ENCODE results near the gene CNDP2.

DNA sequence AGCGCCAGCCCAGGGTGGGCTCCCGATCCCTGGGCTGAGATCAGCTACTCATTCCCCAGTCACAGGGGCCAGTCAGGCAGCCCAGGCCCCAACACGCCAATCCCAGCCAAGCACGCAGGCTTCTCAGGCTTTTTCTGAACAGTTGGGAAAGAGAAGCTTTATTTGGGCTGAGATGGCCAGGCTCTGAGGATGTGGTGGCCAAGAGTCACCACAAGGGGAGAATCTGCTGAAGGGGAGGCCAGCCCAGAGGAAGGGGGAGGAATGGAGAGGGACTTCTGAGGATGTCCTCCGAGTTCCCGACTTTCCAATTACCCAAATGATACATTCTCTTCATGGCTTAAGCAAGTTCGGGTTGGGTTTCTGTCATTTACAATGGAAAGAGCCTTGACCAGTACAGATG is 36.3 kb upstream of the CNDP2 start:
- TF ChIP-seq, protein P1, sequence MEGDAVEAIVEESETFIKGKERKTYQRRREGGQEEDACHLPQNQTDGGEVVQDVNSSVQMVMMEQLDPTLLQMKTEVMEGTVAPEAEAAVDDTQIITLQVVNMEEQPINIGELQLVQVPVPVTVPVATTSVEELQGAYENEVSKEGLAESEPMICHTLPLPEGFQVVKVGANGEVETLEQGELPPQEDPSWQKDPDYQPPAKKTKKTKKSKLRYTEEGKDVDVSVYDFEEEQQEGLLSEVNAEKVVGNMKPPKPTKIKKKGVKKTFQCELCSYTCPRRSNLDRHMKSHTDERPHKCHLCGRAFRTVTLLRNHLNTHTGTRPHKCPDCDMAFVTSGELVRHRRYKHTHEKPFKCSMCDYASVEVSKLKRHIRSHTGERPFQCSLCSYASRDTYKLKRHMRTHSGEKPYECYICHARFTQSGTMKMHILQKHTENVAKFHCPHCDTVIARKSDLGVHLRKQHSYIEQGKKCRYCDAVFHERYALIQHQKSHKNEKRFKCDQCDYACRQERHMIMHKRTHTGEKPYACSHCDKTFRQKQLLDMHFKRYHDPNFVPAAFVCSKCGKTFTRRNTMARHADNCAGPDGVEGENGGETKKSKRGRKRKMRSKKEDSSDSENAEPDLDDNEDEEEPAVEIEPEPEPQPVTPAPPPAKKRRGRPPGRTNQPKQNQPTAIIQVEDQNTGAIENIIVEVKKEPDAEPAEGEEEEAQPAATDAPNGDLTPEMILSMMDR (IDR thresholded peaks at IDR 0.05), result no peak
- TF ChIP-seq POLR2A (IDR thresholded peaks at IDR 0.05), result no peak
